Ovary (tissue), 3 donors: ENCODE data around the gene DNAH9.

ENCODE experiments used
- EP300 ChIP-seq: sonication (generic); formaldehyde crosslinking; IDR thresholded peaks from one replicate; pipeline ENCODE4 v1.6.1; 2017; ENCODE audit warnings: antibody characterized with exemption
- POLR2A ChIP-seq: fragments of 450-650 bp; IDR thresholded peaks from one replicate; pipeline ENCODE4 v1.6.1; 2017; ENCODE audit warnings: antibody characterized with exemption, mild to moderate bottlenecking, moderate library complexity
- TF ChIP-seq, protein P1 (sequence below), 3 donors: fragments of 450-650 bp in 2 of 3; fragments of 200-600 bp in 1 of 3; IDR thresholded peaks; one replicate each; pipeline versions ENCODE4 v1.5.1 to v1.8.0; 2016 to 2022; ENCODE audit warnings: antibody characterized with exemption in 3 of 3, mild to moderate bottlenecking in 1 of 3
- donor health status: DM: no; HTN: no; CAD: no.

DNA sequence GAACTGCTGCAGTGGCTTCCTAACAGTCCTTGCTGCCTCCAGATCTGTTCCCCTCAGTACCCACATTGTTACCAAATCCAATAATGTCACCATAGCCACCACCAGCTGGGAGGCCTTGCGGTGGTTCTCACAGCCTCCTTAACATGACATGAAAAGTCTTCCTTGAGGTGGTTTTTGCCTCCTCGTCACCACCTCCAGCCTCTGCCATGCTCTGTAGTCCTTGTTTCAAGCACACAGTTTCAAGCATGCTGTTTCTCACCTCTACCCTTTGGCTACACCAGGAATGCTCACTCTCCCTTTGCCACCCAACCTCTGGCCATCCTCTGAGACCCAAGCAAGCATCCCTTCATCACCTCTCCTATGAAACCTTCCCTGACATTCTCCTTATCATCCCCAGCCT is 47.2 kb downstream of the DNAH9 start:
- TF ChIP-seq, protein P1, sequence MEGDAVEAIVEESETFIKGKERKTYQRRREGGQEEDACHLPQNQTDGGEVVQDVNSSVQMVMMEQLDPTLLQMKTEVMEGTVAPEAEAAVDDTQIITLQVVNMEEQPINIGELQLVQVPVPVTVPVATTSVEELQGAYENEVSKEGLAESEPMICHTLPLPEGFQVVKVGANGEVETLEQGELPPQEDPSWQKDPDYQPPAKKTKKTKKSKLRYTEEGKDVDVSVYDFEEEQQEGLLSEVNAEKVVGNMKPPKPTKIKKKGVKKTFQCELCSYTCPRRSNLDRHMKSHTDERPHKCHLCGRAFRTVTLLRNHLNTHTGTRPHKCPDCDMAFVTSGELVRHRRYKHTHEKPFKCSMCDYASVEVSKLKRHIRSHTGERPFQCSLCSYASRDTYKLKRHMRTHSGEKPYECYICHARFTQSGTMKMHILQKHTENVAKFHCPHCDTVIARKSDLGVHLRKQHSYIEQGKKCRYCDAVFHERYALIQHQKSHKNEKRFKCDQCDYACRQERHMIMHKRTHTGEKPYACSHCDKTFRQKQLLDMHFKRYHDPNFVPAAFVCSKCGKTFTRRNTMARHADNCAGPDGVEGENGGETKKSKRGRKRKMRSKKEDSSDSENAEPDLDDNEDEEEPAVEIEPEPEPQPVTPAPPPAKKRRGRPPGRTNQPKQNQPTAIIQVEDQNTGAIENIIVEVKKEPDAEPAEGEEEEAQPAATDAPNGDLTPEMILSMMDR (IDR thresholded peaks at IDR 0.05), result no peak
- no peak for TF ChIP-seq POLR2A
- no peak for TF ChIP-seq EP300
